Thyroid gland (tissue), 4 donors: ENCODE data around the gene GPR183. TPM values are rescaled to one million over a fixed set of nuclear protein-coding genes. Genes with fewer than 3 reads are reported as not detected.

Experiments
- DNase-seq, 2 donors: peaks; one replicate each; pipeline ENCODE4 v3.0.0-alpha.2; 2019
- H3K27ac ChIP-seq, 3 donors: fragments of 200-600 bp; sonication (generic); 1 replicate in 2 of 3; 2 replicates in 1 of 3; pipeline ENCODE4 v1.5.1; 2016 to 2019; ENCODE audit warnings: mild to moderate bottlenecking in 1 of 3, moderate library complexity in 1 of 3
- H3K27me3 ChIP-seq: fragments of 200-600 bp; sonication (generic); one replicate; pipeline ENCODE4 v1.5.1; 2019
- H3K36me3 ChIP-seq, 2 donors: fragments of 200-600 bp; sonication (generic); one replicate each; pipeline ENCODE4 v1.5.1; 2016 to 2019
- H3K4me1 ChIP-seq, 2 donors: fragments of 200-600 bp; sonication (generic); one replicate each; pipeline ENCODE4 v1.5.1; 2017 to 2019
- H3K4me3 ChIP-seq, 3 donors: fragments of 200-600 bp; sonication (generic); replicated peaks in 1 of 3; 1 replicate in 2 of 3; 2 replicates in 1 of 3; pipeline ENCODE4 v1.5.1; 2016; ENCODE audit warnings: mild to moderate bottlenecking in 1 of 3
- H3K9me3 ChIP-seq: fragments of 200-600 bp; sonication (generic); one replicate; pipeline ENCODE4 v1.5.1; 2017
- CTCF ChIP-seq, 6 experiments: fragments of 200-600 bp in 3 of 6; fragments of 450-650 bp in 3 of 6; sonication (generic) in 3 of 6; IDR thresholded peaks; one replicate each; pipeline ENCODE4 v1.5.1; 2016 to 2019; ENCODE audit warnings: antibody characterized with exemption in 6 of 6, mild to moderate bottlenecking in 2 of 6, inconsistent platforms in 1 of 6, moderate library complexity in 1 of 6
- POLR2A ChIP-seq, 2 donors: fragments of 450-650 bp; IDR thresholded peaks; one replicate each; pipeline ENCODE4 v1.6.1; 2017; ENCODE audit warnings: antibody characterized with exemption in 2 of 2, mild to moderate bottlenecking in 2 of 2, moderate library complexity in 1 of 2
- WGBS, 2 donors: methylation state at CpG; one replicate each; pipeline ENCODE4 v1.1.5; 2017; 5-methylcytosine and 5-hydroxymethylcytosine counted together
- intact Hi-C: fragments of 100-400 bp; cut with DNase I; formaldehyde crosslinking; loops from one replicate; pipeline ENCODE4 v1.15.1; 2023
- total RNA-seq, 4 donors: library from RNA; depleted of rRNA; stranded (reverse); fragments of >200 nt; gene quantifications; one replicate each; pipeline ENCODE4 v1.2.3, GENCODE V29; 2016

Gene GPR183
- total RNA-seq, 4 donors from 2014 or later: 2.5 to 9.7 (median 5.1) TPM

DNA sequence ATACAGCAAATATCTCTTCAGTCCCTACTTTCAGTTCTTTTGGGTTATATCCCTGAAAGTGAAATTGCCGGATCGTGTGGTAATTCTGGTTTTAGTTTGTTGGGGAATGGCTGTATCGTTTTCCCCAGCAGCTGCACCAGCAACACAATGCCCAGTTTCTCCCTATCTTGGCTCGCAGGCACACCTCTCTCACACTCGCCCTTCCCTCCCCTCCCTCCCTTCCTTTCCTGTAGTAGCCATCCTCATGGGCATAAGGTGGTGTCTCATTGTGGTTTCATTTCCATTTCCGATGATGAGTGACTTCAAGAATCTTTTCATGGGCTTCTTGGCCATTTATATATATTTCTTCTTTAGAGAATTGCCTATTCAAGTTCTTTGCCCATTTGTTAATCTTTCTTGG, 40.4 kb downstream of the GPR183 start:
- intact Hi-C loops: loop anchor here (5.0 kb wide), 1 partner anchor 115 kb away; no protein-coding TSS in a partner anchor
- DNase-seq: no peak
- Histone ChIP-seq H3K9me3 (no peaks in the 10 kb centered on the region), H3K36me3 (no peaks in the 10 kb centered on the region), H3K27me3 (no peaks in the 10 kb centered on the region), H3K4me3 (no peak overlapping the region), H3K27ac (no peak overlapping the region), H3K4me1 (peaks cover 0 to 2% of the 10 kb centered on the region in 2 donors)
- WGBS, 2 donors: 93% methylated on average over 6 of the region's 6 CpGs
- TF ChIP-seq POLR2A (IDR thresholded peaks at IDR 0.05) (no peak), CTCF (IDR thresholded peaks at IDR 0.05) (no peak)

DNA sequence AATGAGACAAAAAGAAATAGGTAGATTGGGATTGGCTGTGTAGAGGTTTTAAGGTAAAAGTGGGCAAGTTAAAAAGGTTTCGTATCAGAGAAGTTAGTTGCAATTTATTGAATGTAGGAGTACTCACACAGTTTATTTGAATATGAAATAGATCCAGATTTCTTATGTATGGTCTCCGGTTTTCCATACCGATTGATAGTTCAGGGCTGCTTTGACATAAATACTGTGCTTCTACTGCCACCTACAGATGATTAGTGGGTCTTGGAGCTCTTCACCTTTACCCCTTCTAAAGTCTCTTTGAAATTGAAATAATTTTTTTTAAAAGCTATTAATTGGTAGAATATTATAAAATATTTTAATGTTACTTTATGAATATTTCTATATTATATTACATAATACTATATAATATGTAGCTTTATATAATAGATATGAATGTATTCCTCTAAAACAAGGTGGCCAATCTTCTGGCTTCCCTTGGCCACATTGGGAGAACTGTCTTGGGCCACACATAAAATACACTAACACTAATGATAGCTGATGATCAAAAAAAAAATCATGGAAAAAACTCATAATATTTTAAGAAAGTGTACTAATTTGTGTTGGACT, 41.3 kb downstream of the GPR183 start:
- Histone ChIP-seq H3K36me3 (no peaks in the 10 kb centered on the region), H3K4me3 (no peak overlapping the region), H3K27ac (no peak overlapping the region), H3K9me3 (no peaks in the 10 kb centered on the region), H3K4me1 (no peaks in the 10 kb centered on the region), H3K27me3 (no peaks in the 10 kb centered on the region)
- intact Hi-C loops: loop anchor here (5.0 kb wide), 1 partner anchor 116 kb away; no protein-coding TSS in a partner anchor
- DNase-seq: no peak
- peak in 5 of 6 experiments; percentile 31 to 73 (median 67) for TF ChIP-seq CTCF (IDR thresholded peaks at IDR 0.05)
- TF ChIP-seq POLR2A (IDR thresholded peaks at IDR 0.05): no peak
- WGBS, 2 donors: 30 to 35% methylated on average over 3 of the region's 3 CpGs

DNA sequence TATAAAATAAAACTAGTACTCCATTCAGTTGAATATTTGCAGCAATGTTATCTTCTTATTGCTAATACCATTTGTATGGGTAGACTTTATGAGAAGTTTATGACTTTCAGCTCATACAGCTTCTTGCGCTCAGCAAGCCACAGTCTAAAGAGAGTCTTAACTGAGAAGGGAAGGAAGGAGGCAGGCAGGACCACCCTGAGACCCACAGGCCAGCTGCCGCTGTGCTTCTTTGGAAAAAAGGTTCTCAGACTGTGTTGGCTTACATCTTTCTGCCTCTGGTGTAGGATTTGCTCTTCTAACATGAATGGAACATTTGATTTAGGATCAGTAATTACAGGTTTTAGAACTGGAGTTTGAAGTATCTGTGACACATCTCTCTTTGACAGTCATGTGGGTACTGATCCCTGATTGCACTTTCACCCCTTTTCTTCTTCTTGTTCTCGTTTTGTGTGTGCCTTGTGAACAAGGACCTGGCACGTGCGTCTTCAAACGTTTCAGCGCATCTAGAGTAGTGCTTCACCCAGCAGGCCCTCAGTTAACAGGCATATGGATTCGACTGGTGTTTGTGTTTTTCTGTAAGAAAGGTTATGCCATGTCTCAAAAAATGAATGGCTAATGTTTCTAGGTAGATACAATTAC, 41.9 kb downstream of the GPR183 start:
- 77% methylated on average over 8 of the region's 8 CpGs for whole genome bisulfite sequencing, 2 donors
- intact Hi-C loops: loop anchor here (5.0 kb wide), 1 partner anchor 117 kb away; no protein-coding TSS in a partner anchor
- Histone ChIP-seq H3K27me3 (no peaks in the 10 kb centered on the region), H3K27ac (no peak overlapping the region), H3K4me1 (no peaks in the 10 kb centered on the region), H3K4me3 (no peak overlapping the region), H3K9me3 (no peaks in the 10 kb centered on the region), H3K36me3 (no peaks in the 10 kb centered on the region)
- TF ChIP-seq POLR2A (IDR thresholded peaks at IDR 0.05) (no peak), CTCF (IDR thresholded peaks at IDR 0.05) (no peak)
- DNase-seq: no peak

DNA sequence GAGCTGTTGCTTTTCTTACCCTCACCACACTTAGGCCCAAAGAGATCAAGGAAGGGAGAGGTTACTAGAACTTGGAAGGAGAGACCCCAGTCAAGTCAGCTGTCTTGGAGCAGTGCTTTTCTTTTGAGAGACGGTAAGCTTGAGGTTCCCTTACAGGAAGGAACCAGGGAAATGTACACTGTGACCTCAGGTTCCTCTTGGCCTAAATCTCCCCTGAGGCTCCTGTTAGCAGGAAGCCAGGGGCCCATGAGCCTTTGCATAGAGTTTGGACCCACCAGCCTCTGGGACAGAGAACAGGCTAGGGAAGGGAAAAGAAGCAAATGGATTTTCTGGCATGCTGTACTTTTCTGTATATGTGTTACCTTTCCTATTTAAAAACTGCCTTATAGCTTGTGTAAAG, 43.1 kb downstream of the GPR183 start:
- intact Hi-C loops: no loop called here
- no peaks in the 10 kb centered on the region for H3K36me3 ChIP-seq
- WGBS, 2 donors: 40 to 90% methylated on average over 1 of the region's 1 CpG
- H3K4me1 ChIP-seq: no peaks in the 10 kb centered on the region
- no peak for TF ChIP-seq POLR2A (IDR thresholded peaks at IDR 0.05)
- TF ChIP-seq CTCF (IDR thresholded peaks at IDR 0.05): no peak
- no peaks in the 10 kb centered on the region for H3K9me3 ChIP-seq
- no peaks in the 10 kb centered on the region for H3K27me3 ChIP-seq
- no peak overlapping the region for H3K4me3 ChIP-seq
- H3K27ac ChIP-seq: no peak overlapping the region
- DNase-seq: no peak

- Histone ChIP-seq H3K27ac (no peak overlapping the region), H3K36me3 (no peaks in the 10 kb centered on the region), H3K9me3 (no peaks in the 10 kb centered on the region), H3K4me1 (no peaks in the 10 kb centered on the region), H3K4me3 (no peak overlapping the region), H3K27me3 (no peaks in the 10 kb centered on the region)
- no peak for TF ChIP-seq CTCF (IDR thresholded peaks at IDR 0.05)
- no peak for TF ChIP-seq POLR2A (IDR thresholded peaks at IDR 0.05)
- 87 to 89% methylated on average over 7 of the region's 7 CpGs for WGBS, 2 donors
- no peak for DNase-seq
- intact Hi-C loops: loop anchor here (2.0 kb wide), 1 partner anchor 84 kb away; no protein-coding TSS in a partner anchor
These were observed 43.9 kb downstream of the GPR183 start for GRCh38 chr13:99263126-99263785.
